ENCODE measurements around the gene POLR3E. TPM values are rescaled to one million over a fixed set of nuclear protein-coding genes. Genes with fewer than 3 reads are reported as not detected.

Gene POLR3E
- total and polyA plus RNA-seq, 2 experiments from 2014 or later, result 14.0 to 20.8 TPM

GRCh38 chr16:22352723-22353122, 55.5 kb downstream of the POLR3E start:
- Histone ChIP-seq H3K27ac (peak overlapping the region; percentile 80), H3K9ac (peak overlapping the region; percentile 52), H3K9me2 (ENCODE audit: insufficient read depth) (no peaks in the 10 kb centered on the region), H3K9me3 (ENCODE audit: low read depth) (no peaks in the 10 kb centered on the region), H3K4me1 (ENCODE audit: insufficient read depth) (peaks cover 52% of the 10 kb centered on the region), H3K27me3 (replicated peaks; ENCODE audit: insufficient read depth) (no peaks in the 10 kb centered on the region), H3K4me2 (ENCODE audit: unreplicated experiment) (peak overlapping the region; percentile 68), H3K4me3 (peak overlapping the region; percentile 9; the same call in 1 of the 2 replicates), H3F3A (ENCODE audit: insufficient read depth) (peaks cover 78% of the 10 kb centered on the region), H4K20me1 (ENCODE audit: insufficient read depth) (0 out of 2 replicates have a peak, but pooled peaks cover 4% of the 10 kb centered on the region), H3K79me2 (ENCODE audit: insufficient read depth) (peaks cover 90% of the 10 kb centered on the region), H3K36me3 (ENCODE audit: low read depth) (peaks cover 46% of the 10 kb centered on the region), H2AFZ (no peak overlapping the region)
- in situ Hi-C loops (cut with MboI), result no loop called here
- DNase-seq, result peak; percentile 5
- no peak for TF ChIP-seq EZH2 (IDR thresholded peaks at IDR 0.05; ENCODE audit: insufficient read depth, poor library complexity, severe bottlenecking)
- no peak for TF ChIP-seq EZH2phosphoT487 (IDR thresholded peaks at IDR 0.05; ENCODE audit: insufficient read depth, low read depth)
- WGBS, 2 experiments (ENCODE audit: low coverage in 1 of 2, low lambda C conversion rate in 2 of 2, missing lambda C conversion rate in 2 of 2), result 97 to 99% methylated on average over 5 of the region's 5 CpGs

- peak overlapping the region; percentile 9 for H3K4me3 ChIP-seq
- peak; percentile 86 for DNase-seq
- H4K20me1 ChIP-seq (ENCODE audit: insufficient read depth), result 0 out of 2 replicates have a peak, but pooled peaks cover 4% of the 10 kb centered on the region
- no peaks in the 10 kb centered on the region for H3K9me2 ChIP-seq (ENCODE audit: insufficient read depth)
- H3K9me3 ChIP-seq (ENCODE audit: low read depth), result no peaks in the 10 kb centered on the region
- peaks cover 75% of the 10 kb centered on the region for H3F3A ChIP-seq (ENCODE audit: insufficient read depth)
- peak overlapping the region; percentile 52 for H3K9ac ChIP-seq
- H3K4me1 ChIP-seq (ENCODE audit: insufficient read depth), result peaks cover 55% of the 10 kb centered on the region
- in situ Hi-C loops (cut with MboI), result no loop called here
- no peaks in the 10 kb centered on the region for H3K27me3 ChIP-seq (replicated peaks; ENCODE audit: insufficient read depth)
- peak overlapping the region; percentile 68 for H3K4me2 ChIP-seq (ENCODE audit: unreplicated experiment)
- H3K27ac ChIP-seq, result peak overlapping the region; percentile 80
- peaks cover 42% of the 10 kb centered on the region for H3K36me3 ChIP-seq (ENCODE audit: low read depth)
- H2AFZ ChIP-seq, result no peak overlapping the region
- H3K79me2 ChIP-seq (ENCODE audit: insufficient read depth), result peaks cover 90% of the 10 kb centered on the region
- WGBS, 2 experiments (ENCODE audit: low coverage in 1 of 2, low lambda C conversion rate in 2 of 2, missing lambda C conversion rate in 2 of 2), result 28 to 32% methylated on average over 3 of the region's 3 CpGs
- TF ChIP-seq EZH2phosphoT487 (IDR thresholded peaks at IDR 0.05; ENCODE audit: insufficient read depth, low read depth) (no peak), EZH2 (IDR thresholded peaks at IDR 0.05; ENCODE audit: insufficient read depth, poor library complexity, severe bottlenecking) (no peak)
These were observed 56.1 kb downstream of the POLR3E start for GRCh38 chr16:22353191-22353919.

GRCh38 chr16:22353933-22354541, 56.8 kb downstream of the POLR3E start:
- Histone ChIP-seq H3K27me3 (replicated peaks; ENCODE audit: insufficient read depth) (no peaks in the 10 kb centered on the region), H3K36me3 (ENCODE audit: low read depth) (peaks cover 35% of the 10 kb centered on the region), H3K9me3 (ENCODE audit: low read depth) (no peaks in the 10 kb centered on the region), H3K9ac (peak overlapping the region; percentile 52), H2AFZ (no peak overlapping the region), H3K4me1 (ENCODE audit: insufficient read depth) (peaks cover 52% of the 10 kb centered on the region), H3F3A (ENCODE audit: insufficient read depth) (peaks cover 70% of the 10 kb centered on the region), H3K9me2 (ENCODE audit: insufficient read depth) (no peaks in the 10 kb centered on the region), H3K79me2 (ENCODE audit: insufficient read depth) (peaks cover 90% of the 10 kb centered on the region), H4K20me1 (ENCODE audit: insufficient read depth) (0 out of 2 replicates have a peak, but pooled peaks cover 4% of the 10 kb centered on the region), H3K4me3 (peak overlapping the region; percentile 9), H3K4me2 (ENCODE audit: unreplicated experiment) (peak overlapping the region; percentile 68), H3K27ac (peak overlapping the region; percentile 80)
- 58 to 64% methylated on average over 5 of the region's 5 CpGs for WGBS, 2 experiments (ENCODE audit: low coverage in 1 of 2, low lambda C conversion rate in 2 of 2, missing lambda C conversion rate in 2 of 2)
- in situ Hi-C loops (cut with MboI), result no loop called here
- TF ChIP-seq EZH2phosphoT487 (IDR thresholded peaks at IDR 0.05; ENCODE audit: insufficient read depth, low read depth) (no peak), EZH2 (IDR thresholded peaks at IDR 0.05; ENCODE audit: insufficient read depth, poor library complexity, severe bottlenecking) (no peak)
- DNase-seq, result no peak

- TF ChIP-seq EZH2 (IDR thresholded peaks at IDR 0.05; ENCODE audit: insufficient read depth, poor library complexity, severe bottlenecking), result no peak
- no peak for TF ChIP-seq EZH2phosphoT487 (IDR thresholded peaks at IDR 0.05; ENCODE audit: insufficient read depth, low read depth)
- Histone ChIP-seq H4K20me1 (ENCODE audit: insufficient read depth) (0 out of 2 replicates have a peak, but pooled peaks cover 4% of the 10 kb centered on the region), H3K4me1 (ENCODE audit: insufficient read depth) (peaks cover 52% of the 10 kb centered on the region), H3K79me2 (ENCODE audit: insufficient read depth) (peaks cover 90% of the 10 kb centered on the region), H2AFZ (no peak overlapping the region), H3K27me3 (replicated peaks; ENCODE audit: insufficient read depth) (no peaks in the 10 kb centered on the region), H3K27ac (no peak overlapping the region), H3K9me2 (ENCODE audit: insufficient read depth) (no peaks in the 10 kb centered on the region), H3K9me3 (ENCODE audit: low read depth) (no peaks in the 10 kb centered on the region), H3K4me3 (no peak overlapping the region), H3F3A (ENCODE audit: insufficient read depth) (peaks cover 64% of the 10 kb centered on the region), H3K9ac (no peak overlapping the region), H3K36me3 (ENCODE audit: low read depth) (peaks cover 28% of the 10 kb centered on the region; the same call in 1 of the 2 replicates), H3K4me2 (ENCODE audit: unreplicated experiment) (no peak overlapping the region)
- in situ Hi-C loops (cut with MboI), result no loop called here
- peak; percentile 20 for DNase-seq
These were observed 58.3 kb downstream of the POLR3E start for GRCh38 chr16:22355487-22355908.
